NCI-H1092 (cell line): ENCODE data around the gene SMIM10L2A.
A peak's percentile ranks its signal among the peaks of the same experiment; 100 is the strongest.
"Not testable (repeated sequence)": the region's sequence is repeated elsewhere in the genome, so short reads cannot be mapped to it uniquely, and the experiment has no call there.

Experiments used
- DNase-seq: peaks from one replicate; lab custom pipeline; 2025; lab: John Stamatoyannopoulos, UW

SMIM10L2A gene

GRCh38 chrX:135454816-135455215 lies 33.1 kb downstream of the SMIM10L2A start:
- no peak for DNase-seq

- not testable (repeated sequence) for DNase-seq
These were observed 40.0 kb downstream of the SMIM10L2A start for GRCh38 chrX:135461756-135462155.

- DNase-seq: no peak
These were observed 42.2 kb downstream of the SMIM10L2A start for GRCh38 chrX:135463937-135464336.

- DNase-seq: no peak
These were observed 54.6 kb downstream of the SMIM10L2A start for GRCh38 chrX:135476378-135476777.

GRCh38 chrX:135477576-135477975 lies 55.8 kb downstream of the SMIM10L2A start:
- peak; percentile 78 for DNase-seq
